IMR-90 (cell line): Measurements from ENCODE around the gene C1QTNF1. TPM values are rescaled to one million over a fixed set of nuclear protein-coding genes. Genes with fewer than 3 reads are reported as not detected.
A peak's percentile ranks its signal among the peaks of the same experiment; 100 is the strongest.

ENCODE experiments used
- ATAC-seq: fragments of 200-7000 bp; cut with Tn5 transposase; 2 replicates; pipeline ENCODE4 v1.9.1; 2020; ENCODE audit warnings: low read depth, mild to moderate bottlenecking, moderate library complexity
- BruUV-seq: library from RNA; stranded (reverse); fragments of 400-500 nt; replicated peaks from 2 replicates; lab custom pipeline; 2021; lab: Mats Ljungman, UMichigan
- CTCF ChIA-PET: fragments of 300-600 bp; formaldehyde crosslinking; extraction: SDS; loops from one replicate; lab custom pipeline; 2021; ENCODE audit warnings: antibody characterized with exemption; lab: Yijun Ruan, JAX
- POLR2A ChIA-PET: fragments of 300-600 bp; sonication (Branson Sonifier 250); formaldehyde crosslinking; loops from one replicate; lab custom pipeline; 2022; ENCODE audit warnings: antibody characterized with exemption; ENCODE audit not compliant: unreplicated experiment; lab: Charles Lee
- DNase-seq: peaks from one replicate; pipeline ENCODE4 v3.0.0; 2013
- H2AFZ ChIP-seq: replicated peaks from 2 replicates; pipeline ENCODE3; 2013; ENCODE audit warnings: low read length, mild to moderate bottlenecking; ENCODE audit not compliant: poor library complexity
- H2AK5ac ChIP-seq: 2 replicates; pipeline ENCODE4 v1.6.1; 2013; ENCODE audit warnings: low read depth, low read length, inconsistent platforms
- H2AK9ac ChIP-seq: replicated peaks from 2 replicates; pipeline ENCODE3; 2013; ENCODE audit warnings: mild to moderate bottlenecking, low read depth, low read length, moderate library complexity; ENCODE audit not compliant: poor library complexity
- H2BK120ac ChIP-seq: 2 replicates; pipeline ENCODE4 v1.6.1; 2013; ENCODE audit warnings: low read depth, low read length, inconsistent platforms
- H2BK15ac ChIP-seq: 3 replicates; pipeline ENCODE4 v1.6.1; 2013; ENCODE audit warnings: low read depth, low read length, inconsistent platforms
- H2BK20ac ChIP-seq: 2 replicates; pipeline ENCODE4 v1.6.1; 2013; ENCODE audit warnings: low read depth, mild to moderate bottlenecking, inconsistent platforms, low read length, moderate library complexity
- H2BK5ac ChIP-seq: 2 replicates; pipeline ENCODE4 v1.6.1; 2013; ENCODE audit warnings: mild to moderate bottlenecking, low read depth, low read length, inconsistent platforms; ENCODE audit not compliant: poor library complexity, severe bottlenecking
- H3K14ac ChIP-seq: replicated peaks from 2 replicates; pipeline ENCODE4 v1.6.1; 2013; ENCODE audit warnings: low read depth, low read length, inconsistent platforms
- H3K18ac ChIP-seq: 2 replicates; pipeline ENCODE4 v1.6.1; 2013; ENCODE audit warnings: low read depth, low read length, control low read depth
- H3K23ac ChIP-seq: 2 replicates; pipeline ENCODE4 v1.6.1; 2013; ENCODE audit warnings: low read depth, low read length, inconsistent platforms
- H3K27ac ChIP-seq: 2 replicates; pipeline ENCODE4 v1.5.1; 2013; ENCODE audit warnings: mild to moderate bottlenecking, control low read depth, low read length; ENCODE audit not compliant: insufficient read depth
- H3K27me3 ChIP-seq: 2 replicates; pipeline ENCODE4 v1.6.1; 2013; ENCODE audit warnings: low read length; ENCODE audit not compliant: control insufficient read depth, insufficient read depth
- H3K36me3 ChIP-seq: 2 replicates; pipeline ENCODE4 v1.6.1; 2013; ENCODE audit warnings: low read length, mixed read lengths; ENCODE audit not compliant: control insufficient read depth, insufficient read depth
- H3K4ac ChIP-seq: 2 replicates; pipeline ENCODE4 v1.6.1; 2013; ENCODE audit warnings: low read depth, low read length, inconsistent platforms
- H3K4me1 ChIP-seq: 2 replicates; pipeline ENCODE4 v1.6.1; 2013; ENCODE audit warnings: low read length, mixed read lengths; ENCODE audit not compliant: control insufficient read depth, insufficient read depth
- H3K4me2 ChIP-seq: 2 replicates; pipeline ENCODE4 v1.6.1; 2013; ENCODE audit warnings: low read depth, mild to moderate bottlenecking, control low read depth, low read length, moderate library complexity
- H3K4me3 ChIP-seq: 2 replicates; pipeline ENCODE4 v1.5.1; 2013; ENCODE audit warnings: low read depth, mild to moderate bottlenecking, control low read depth, low read length, moderate library complexity; ENCODE audit not compliant: insufficient read depth
- H3K56ac ChIP-seq: 2 replicates; pipeline ENCODE4 v1.6.1; 2013; ENCODE audit warnings: low read length, inconsistent platforms; ENCODE audit not compliant: insufficient read depth; ENCODE audit errors: extremely low read depth
- H3K79me1 ChIP-seq, 2 experiments: 2 replicates each; pipeline ENCODE4 v1.6.1; 2013; ENCODE audit warnings: low read length in 2 of 2, inconsistent platforms in 1 of 2, low read depth in 1 of 2
- H3K9ac ChIP-seq: 2 replicates; pipeline ENCODE4 v1.6.1; 2013; ENCODE audit warnings: low read depth, low read length, control low read depth
- H3K9me1 ChIP-seq: 2 replicates; pipeline ENCODE4 v1.6.1; 2013; ENCODE audit warnings: low read length, inconsistent platforms; ENCODE audit not compliant: insufficient read depth
- H3K9me3 ChIP-seq: 2 replicates; pipeline ENCODE4 v1.6.1; 2013; ENCODE audit warnings: low read length; ENCODE audit not compliant: control insufficient read depth, insufficient read depth
- H4K20me1 ChIP-seq: 2 replicates; pipeline ENCODE4 v1.6.1; 2013; ENCODE audit warnings: low read length, inconsistent platforms; ENCODE audit not compliant: insufficient read depth
- H4K5ac ChIP-seq: 2 replicates; pipeline ENCODE4 v1.6.1; 2013; ENCODE audit warnings: mild to moderate bottlenecking, low read depth, low read length, control low read depth
- H4K8ac ChIP-seq, 2 experiments: 2 replicates each; pipeline ENCODE4 v1.6.1; 2013; ENCODE audit warnings: low read depth in 2 of 2, low read length in 2 of 2, control low read depth in 1 of 2, inconsistent platforms in 1 of 2
- H4K91ac ChIP-seq: 2 replicates; pipeline ENCODE4 v1.6.1; 2013; ENCODE audit warnings: low read depth, low read length, inconsistent platforms; ENCODE audit not compliant: insufficient read depth
- BHLHE40 ChIP-seq: fragments of 150-350 bp; IDR thresholded peaks from 2 replicates; pipeline ENCODE4 v1.6.1; 2016; ENCODE audit warnings: mild to moderate bottlenecking, low read depth, low read length
- CEBPB ChIP-seq: IDR thresholded peaks from 2 replicates; pipeline ENCODE4 v1.6.1; 2012; ENCODE audit warnings: low read depth, low read length, improper control_type of control experiment
- CTCF ChIP-seq: conservative IDR thresholded peaks from 2 replicates; pipeline ENCODE4 v1.5.1; 2012; ENCODE audit warnings: mild to moderate bottlenecking, low read depth, low read length, improper control_type of control experiment
- ELK1 ChIP-seq: fragments of 150-350 bp; IDR thresholded peaks from 2 replicates; pipeline ENCODE4 v1.6.1; 2016; ENCODE audit warnings: low read depth, mild to moderate bottlenecking, low read length, moderate library complexity, borderline replicate concordance
- MXI1 ChIP-seq: IDR thresholded peaks from 2 replicates; pipeline ENCODE4 v1.6.1; 2012; ENCODE audit warnings: low read depth, mild to moderate bottlenecking, low read length, moderate library complexity, borderline replicate concordance
- NFE2L2 ChIP-seq: fragments of 150-350 bp; IDR thresholded peaks from 2 replicates; pipeline ENCODE4 v1.6.1; 2016; ENCODE audit warnings: low read depth, mild to moderate bottlenecking, low read length
- RAD21 ChIP-seq: IDR thresholded peaks from 2 replicates; pipeline ENCODE4 v1.6.1; 2012; ENCODE audit warnings: low read length, improper control_type of control experiment
- RCOR1 ChIP-seq: IDR thresholded peaks from 2 replicates; pipeline ENCODE4 v1.6.1; 2012; ENCODE audit warnings: mild to moderate bottlenecking, low read length, improper control_type of control experiment; ENCODE audit not compliant: insufficient replicate concordance
- RFX5 ChIP-seq: IDR thresholded peaks from 2 replicates; pipeline ENCODE4 v1.8.0; 2012; ENCODE audit warnings: low read depth, mild to moderate bottlenecking, low read length, moderate library complexity
- SMC3 ChIP-seq: fragments of 150-350 bp; IDR thresholded peaks from 2 replicates; pipeline ENCODE4 v1.6.1; 2016; ENCODE audit warnings: low read depth, mild to moderate bottlenecking, antibody characterized with exemption, low read length, moderate library complexity
- USF2 ChIP-seq: fragments of 150-350 bp; IDR thresholded peaks from 2 replicates; pipeline ENCODE4 v1.6.1; 2017; ENCODE audit warnings: mild to moderate bottlenecking, antibody characterized with exemption, low read length, low read depth
- WGBS, 2 experiments: methylation state at CpG; one replicate each; pipeline versions ENCODE4 v1.1.5 to v1.1.7; 2013; ENCODE audit warnings: missing lambda C conversion rate in 2 of 2; ENCODE audit not compliant: insufficient read length in 1 of 2; ENCODE audit errors: extremely low coverage in 2 of 2; 5-methylcytosine and 5-hydroxymethylcytosine counted together
- dilution Hi-C: fragments of 300-500 bp; cut with HindIII; formaldehyde crosslinking; loops from one replicate; pipeline ENCODE4 v1.14.3; 2018; ENCODE audit warnings: low sequenced_read_pairs; ENCODE audit not compliant: unreplicated experiment
- in situ Hi-C: fragments of 300-500 bp; cut with MboI; formaldehyde crosslinking; loops from 3 replicates; pipeline ENCODE4 v1.14.3; 2019; ENCODE audit warnings: low sequenced_read_pairs, inconsistent platforms, mixed read lengths
- intact Hi-C: fragments of 100-400 bp; cut with micrococcal nuclease; formaldehyde crosslinking; loops from 2 replicates; pipeline ENCODE4 v1.10.0; 2022
- polyA plus RNA-seq, 3 experiments: library from polyadenylated mRNA; depleted of rRNA; stranded (reverse); fragments of >200 nt; gene quantifications; 2 replicates each; pipeline ENCODE4 v1.2.3, GENCODE V29; 2012; ENCODE audit warnings: low replicate concordance in 1 of 3
- total RNA-seq: library from RNA; depleted of rRNA; stranded (reverse); fragments of >200 nt; gene quantifications from 2 replicates; pipeline ENCODE4 v1.2.3, GENCODE V29; 2012

Gene C1QTNF1
- total and polyA plus RNA-seq, 2 of the 4 experiments (the other 2 are of a cell fraction): 3.4 to 8.4 TPM

GRCh38 chr17:79010304-79010646 is 13.7 kb upstream of the C1QTNF1 start:
- no CpG with 5 or more reads among the region's 7 CpGs for WGBS, 2 experiments

More at GRCh38 chr17:79010304-79010646, 13.7 kb upstream of the C1QTNF1 start:
- Histone ChIP-seq H3K27me3 (no peaks in the 10 kb centered on the region), H3K27ac (peak overlapping the region; percentile 94), H4K20me1 (peaks cover 37% of the 10 kb centered on the region), H3K9ac (peak overlapping the region; percentile 93), H2BK20ac (no peak overlapping the region), H2AFZ (peak overlapping the region; percentile 96), H3K4me1 (peaks cover 16% of the 10 kb centered on the region), H2AK5ac (peak overlapping the region; percentile 90; the same call in 1 of the 2 replicates), H4K91ac (peak overlapping the region; percentile 94), H3K23ac (0 out of 2 replicates have a peak overlapping the region, but pooled peaks have one; percentile 83), H3K9me1 (peaks cover 21% of the 10 kb centered on the region), H2BK120ac (peak overlapping the region; percentile 69), H3K4me2 (peak overlapping the region; percentile 94), H3K14ac (peak overlapping the region; percentile 94), H3K9me3 (no peaks in the 10 kb centered on the region), H3K4ac (peak overlapping the region; percentile 97), H3K79me1 (peaks cover 15 to 48% of the 10 kb centered on the region in 2 experiments; a peak in 3 of 4 replicates), H3K36me3 (peaks cover 10% of the 10 kb centered on the region), H3K56ac (no peak overlapping the region), H3K18ac (peak overlapping the region; percentile 78; the same call in 1 of the 2 replicates), H2BK15ac (peak overlapping the region; percentile 21; the same call in 1 of the 3 replicates), H2BK5ac (peak overlapping the region; percentile 87), H2AK9ac (peak overlapping the region; percentile 87), H3K4me3 (peak overlapping the region; percentile 67), H4K5ac (peak overlapping the region; percentile 94), H4K8ac (peak overlapping the region; percentile 100)
- dilution Hi-C loops: no loop called here
- ChIA-PET CTCF (no interaction called here), POLR2A (no interaction called here)
- DNase-seq (no peak), ATAC-seq (no peak)
- BruUV-seq: no TSS peak
- in situ Hi-C loops: loop anchor here (10.0 kb wide), 1 partner anchor 385 kb away; no protein-coding TSS in a partner anchor
- no peak for TF ChIP-seq USF2
- no peak for TF ChIP-seq BHLHE40
- no peak for TF ChIP-seq SMC3
- no peak for TF ChIP-seq RAD21
- no peak for TF ChIP-seq ELK1
- no peak for TF ChIP-seq MXI1
- TF ChIP-seq RCOR1: no peak
- no peak for TF ChIP-seq RFX5
- TF ChIP-seq CEBPB: no peak
- no peak for TF ChIP-seq CTCF
- TF ChIP-seq NFE2L2: no peak
- intact Hi-C loops: no loop called here
